NCI-H2196 treated with DMSO at 0.1 percent for 48 hours (cell line): ENCODE measurements around the gene RAB25.
"Not testable (repeated sequence)": the region's sequence is repeated elsewhere in the genome, so short reads cannot be mapped to it uniquely, and the experiment has no call there.

Source experiments
- DNase-seq: peaks from one replicate; lab custom pipeline; 2025; ENCODE audit not compliant: unreplicated experiment; lab: John Stamatoyannopoulos, UW

RAB25 gene

GRCh38 chr1:156115514-156116374 lies 54.8 kb downstream of the RAB25 start:
- no peak for DNase-seq

GRCh38 chr1:156116731-156117130 lies 55.8 kb downstream of the RAB25 start:
- DNase-seq, result not testable (repeated sequence)

GRCh38 chr1:156117414-156118176 lies 56.6 kb downstream of the RAB25 start:
- no peak for DNase-seq

- DNase-seq, result no peak
Measured at GRCh38 chr1:156118177-156118868, 57.4 kb downstream of the RAB25 start.

- DNase-seq, result no peak
Measured at GRCh38 chr1:156119503-156120209, 58.7 kb downstream of the RAB25 start.
